Keratinocyte (primary cell): ENCODE results near the gene POLE. TPM values are rescaled to one million over a fixed set of nuclear protein-coding genes. Genes with fewer than 3 reads are reported as not detected.

Experiments used
- DNase-seq: peaks from one replicate; pipeline ENCODE4 v3.0.0-alpha.2; 2011; ENCODE audit warnings: low read depth, missing footprints, low spot score
- FAIRE-seq: peaks from 2 replicates; lab custom pipeline; 2011; peaks lifted over from hg19 to GRCh38; lab: Jason Lieb, UNC
- H2AFZ ChIP-seq: 2 replicates; pipeline ENCODE4 v1.6.0; 2012; ENCODE audit warnings: low read length, control low read depth, inconsistent platforms; ENCODE audit not compliant: control insufficient read depth
- H3K27ac ChIP-seq: 2 replicates; pipeline ENCODE4 v1.5.1; 2011; ENCODE audit warnings: low read length; ENCODE audit not compliant: control insufficient read depth, insufficient read depth
- H3K27me3 ChIP-seq: 3 replicates; pipeline ENCODE4 v1.6.0; 2011; ENCODE audit warnings: low read length; ENCODE audit not compliant: control insufficient read depth, insufficient read depth; ENCODE audit errors: extremely low read depth
- H3K36me3 ChIP-seq, 2 experiments: 2 replicates in 1 of 2; 3 replicates in 1 of 2; pipeline ENCODE4 v1.5.1; 2011; ENCODE audit warnings: low read length in 2 of 2, mild to moderate bottlenecking in 1 of 2; ENCODE audit not compliant: control insufficient read depth in 2 of 2, insufficient read depth in 2 of 2; ENCODE audit errors: extremely low read depth in 1 of 2
- H3K4me1 ChIP-seq: 3 replicates; pipeline ENCODE4 v1.5.1; 2011; ENCODE audit warnings: low read length; ENCODE audit not compliant: control insufficient read depth, insufficient read depth; ENCODE audit errors: extremely low read depth
- H3K4me2 ChIP-seq: 3 replicates; pipeline ENCODE4 v1.6.0; 2011; ENCODE audit warnings: low read depth, low read length; ENCODE audit not compliant: control insufficient read depth, insufficient read depth; ENCODE audit errors: extremely low read depth
- H3K4me3 ChIP-seq, 3 experiments: fragments of 200-600 bp in 1 of 3; sonication (generic) in 1 of 3; 2 replicates in 2 of 3; 3 replicates in 1 of 3; pipeline ENCODE4 v1.5.1; 2011 to 2016; ENCODE audit warnings: low read length in 3 of 3, mild to moderate bottlenecking in 3 of 3, control low read depth in 2 of 3, inconsistent platforms in 1 of 3, low read depth in 1 of 3, mixed read lengths in 1 of 3, mixed run types in 1 of 3, moderate library complexity in 1 of 3; ENCODE audit not compliant: control insufficient read depth in 2 of 3, insufficient read depth in 2 of 3; ENCODE audit errors: extremely low read depth in 1 of 3
- H3K79me2 ChIP-seq: 2 replicates; pipeline ENCODE4 v1.6.0; 2012; ENCODE audit warnings: low read length; ENCODE audit not compliant: control insufficient read depth, insufficient read depth
- H3K9ac ChIP-seq: 3 replicates; pipeline ENCODE4 v1.6.0; 2011; ENCODE audit warnings: low read length; ENCODE audit not compliant: control insufficient read depth, insufficient read depth; ENCODE audit errors: extremely low read depth
- H3K9me1 ChIP-seq: 3 replicates; pipeline ENCODE4 v1.6.0; 2011; ENCODE audit warnings: low read length; ENCODE audit not compliant: control insufficient read depth, insufficient read depth; ENCODE audit errors: extremely low read depth
- H3K9me3 ChIP-seq: 2 replicates; pipeline ENCODE4 v1.5.1; 2012; ENCODE audit warnings: low read depth, low read length; ENCODE audit not compliant: control insufficient read depth
- H4K20me1 ChIP-seq: 3 replicates; pipeline ENCODE4 v1.6.0; 2011; ENCODE audit warnings: low read length; ENCODE audit not compliant: control insufficient read depth, insufficient read depth; ENCODE audit errors: extremely low read depth
- EZH2 ChIP-seq: IDR thresholded peaks from one replicate; pipeline ENCODE4 v1.6.1; 2012; ENCODE audit warnings: inconsistent platforms, mild to moderate bottlenecking, low read length, moderate library complexity
- dilution Hi-C: fragments of 300-500 bp; cut with MboI; formaldehyde crosslinking; loops from one replicate; pipeline ENCODE4 v1.7.0; 2020; ENCODE audit warnings: low sequenced_read_pairs; ENCODE audit not compliant: extremely low pct_ligation_motif_present
- polyA plus RNA-seq, 5 experiments: library from polyadenylated mRNA; depleted of rRNA in 3 of 5; stranded (reverse) in 3 of 5; stranded (forward) in 1 of 5; unstranded in 1 of 5; fragments of >200 nt; gene quantifications; 1 replicate in 1 of 5; 2 replicates in 3 of 5; 3 replicates in 1 of 5; pipeline versions ENCODE4 v1.2.1 to v1.2.3, GENCODE V29; 2011 to 2012; ENCODE audit warnings: missing spikeins in 2 of 5, low read depth in 1 of 5, low replicate concordance in 1 of 5
- TF ChIP-seq, protein P1 (sequence below), 3 experiments: IDR thresholded peaks in 1 of 3; conservative IDR thresholded peaks in 1 of 3; optimal IDR thresholded peaks in 1 of 3; 2 replicates in 2 of 3; 3 replicates in 1 of 3; pipeline versions ENCODE3 to v1.5.1; 2011; ENCODE audit warnings: low read length in 3 of 3, mild to moderate bottlenecking in 3 of 3, moderate library complexity in 2 of 3, control low read depth in 1 of 3, inconsistent platforms in 1 of 3; ENCODE audit not compliant: insufficient read depth in 2 of 3; ENCODE audit errors: extremely low read depth in 1 of 3

Gene POLE
- polyA plus RNA-seq, 1 donor (not counting 4 experiments of a cell fraction or from before 2014, with no cell fraction given), result 14.8 TPM

DNA sequence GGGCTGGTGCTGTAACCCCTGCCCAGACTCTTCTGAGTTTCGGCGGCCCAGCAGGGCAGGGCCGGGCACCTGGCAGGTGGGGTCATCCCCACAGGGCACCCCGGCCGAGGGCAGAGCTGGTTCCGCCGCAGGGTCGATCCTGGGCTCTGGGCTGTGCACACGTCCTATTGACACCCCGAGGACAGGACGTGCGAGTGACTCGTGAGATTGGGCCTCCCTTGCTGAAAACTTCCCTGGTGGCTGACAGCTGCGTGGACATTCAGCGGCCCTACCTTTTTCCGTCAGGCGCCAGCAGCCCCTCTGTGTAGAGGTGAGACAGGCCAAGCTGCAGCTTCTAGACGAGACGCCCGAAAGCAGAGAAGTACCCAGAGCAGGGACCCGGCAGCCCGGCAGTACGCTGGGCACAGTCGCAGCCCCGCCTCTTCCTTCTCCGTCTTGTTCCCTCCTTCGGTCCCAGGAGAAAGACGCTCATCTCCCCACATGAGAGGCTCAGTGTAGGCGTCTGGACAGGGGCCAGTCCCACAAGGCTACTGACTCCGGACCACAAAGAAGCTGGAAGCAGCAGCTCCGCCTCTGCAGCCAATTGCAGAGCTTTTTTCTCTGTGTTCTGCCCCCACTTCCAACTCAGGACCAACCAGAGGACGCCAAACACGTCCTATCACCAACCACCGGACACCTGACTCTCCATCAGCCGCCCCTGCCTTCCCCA, 76.9 kb downstream of the POLE start, which contains the start of gene LRCOL1:
Gene LRCOL1 (minus strand): TSS at position 532 of the 709 bp plus-strand sequence. CDS start 4,331 bp downstream, outside the sequence.
- H3K9me1 ChIP-seq, result no peaks in the 10 kb centered on the region
- no peaks in the 10 kb centered on the region for H3K9me3 ChIP-seq
- DNase-seq, result no peak
- H3K4me2 ChIP-seq, result peak within 1 kb of the TSS; percentile 45
- no peak within 1 kb of the TSS for H3K27ac ChIP-seq
- no peak within 1 kb of the TSS for H2AFZ ChIP-seq
- no peaks in the 10 kb centered on the region for H3K79me2 ChIP-seq
- no peak within 1 kb of the TSS for H3K9ac ChIP-seq
- no peaks in the 10 kb centered on the region for H3K36me3 ChIP-seq
- dilution Hi-C loops, result no loop called here
- H3K27me3 ChIP-seq, result peaks cover 64% of the 10 kb centered on the region
- no peak within 1 kb of the TSS for H3K4me3 ChIP-seq
- no peaks in the 10 kb centered on the region for H3K4me1 ChIP-seq
- TF ChIP-seq, protein P1, sequence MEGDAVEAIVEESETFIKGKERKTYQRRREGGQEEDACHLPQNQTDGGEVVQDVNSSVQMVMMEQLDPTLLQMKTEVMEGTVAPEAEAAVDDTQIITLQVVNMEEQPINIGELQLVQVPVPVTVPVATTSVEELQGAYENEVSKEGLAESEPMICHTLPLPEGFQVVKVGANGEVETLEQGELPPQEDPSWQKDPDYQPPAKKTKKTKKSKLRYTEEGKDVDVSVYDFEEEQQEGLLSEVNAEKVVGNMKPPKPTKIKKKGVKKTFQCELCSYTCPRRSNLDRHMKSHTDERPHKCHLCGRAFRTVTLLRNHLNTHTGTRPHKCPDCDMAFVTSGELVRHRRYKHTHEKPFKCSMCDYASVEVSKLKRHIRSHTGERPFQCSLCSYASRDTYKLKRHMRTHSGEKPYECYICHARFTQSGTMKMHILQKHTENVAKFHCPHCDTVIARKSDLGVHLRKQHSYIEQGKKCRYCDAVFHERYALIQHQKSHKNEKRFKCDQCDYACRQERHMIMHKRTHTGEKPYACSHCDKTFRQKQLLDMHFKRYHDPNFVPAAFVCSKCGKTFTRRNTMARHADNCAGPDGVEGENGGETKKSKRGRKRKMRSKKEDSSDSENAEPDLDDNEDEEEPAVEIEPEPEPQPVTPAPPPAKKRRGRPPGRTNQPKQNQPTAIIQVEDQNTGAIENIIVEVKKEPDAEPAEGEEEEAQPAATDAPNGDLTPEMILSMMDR (optimal IDR thresholded peaks at IDR 0.05 in 1 of 3, IDR thresholded peaks at IDR 0.05 in 1 of 3, conservative IDR thresholded peaks at IDR 0.05 in 1 of 3; ENCODE audit: extremely low read depth in 1 of 3, insufficient read depth in 2 of 3, low read length in 3 of 3), result no peak
- no peak for TF ChIP-seq EZH2
- no peak for FAIRE-seq
- H4K20me1 ChIP-seq, result no peaks in the 10 kb centered on the region

DNA sequence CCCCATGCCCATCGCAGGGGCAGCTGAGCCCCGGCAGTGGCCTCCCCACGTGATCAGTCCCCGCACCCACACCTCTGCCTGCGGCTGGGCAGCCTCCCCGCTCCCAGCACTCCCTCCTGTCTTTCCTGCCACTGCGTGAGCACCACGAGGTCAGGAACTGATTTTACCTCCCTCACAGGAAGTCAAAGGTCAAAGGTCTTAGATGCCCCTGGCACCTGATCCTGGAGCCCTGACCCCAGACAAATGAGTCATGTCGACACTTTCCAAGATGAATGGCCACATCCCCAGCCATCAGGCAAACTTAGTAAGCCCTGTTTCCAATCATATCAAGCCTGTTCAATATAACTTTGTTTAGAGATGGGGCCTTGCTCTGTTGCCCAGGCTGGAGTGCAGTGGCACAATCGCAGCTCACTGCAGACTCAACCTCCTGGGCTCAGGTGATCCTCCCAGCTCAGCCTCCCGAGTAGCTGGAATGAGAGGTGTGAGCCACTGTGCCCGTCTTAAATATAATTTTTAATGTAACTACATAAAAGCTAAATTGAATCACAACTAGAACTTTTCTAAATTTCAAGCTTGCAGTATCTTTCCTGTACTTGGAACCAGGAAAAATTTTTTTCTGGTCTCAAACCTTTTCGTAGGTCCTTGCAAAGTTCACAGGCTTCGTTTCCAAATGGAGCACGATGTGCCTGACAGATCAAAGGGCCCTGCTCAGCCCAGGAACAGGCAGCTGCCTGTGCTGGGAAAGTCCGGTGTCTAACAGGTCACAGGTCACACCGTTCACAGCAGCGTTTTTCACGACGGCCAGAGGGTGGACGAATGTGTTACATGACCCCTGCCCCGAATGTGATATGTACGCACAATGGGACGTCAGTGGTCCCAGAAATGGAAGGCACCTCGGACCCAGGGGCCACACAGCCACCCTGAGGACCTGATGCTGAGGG, 78.6 kb downstream of the POLE start:
- dilution Hi-C loops, result no loop called here
- H3K9me3 ChIP-seq, result no peaks in the 10 kb centered on the region
- peaks cover 79% of the 10 kb centered on the region for H3K27me3 ChIP-seq
- H3K4me1 ChIP-seq, result no peaks in the 10 kb centered on the region
- TF ChIP-seq EZH2, result no peak
- TF ChIP-seq, protein P1 (optimal IDR thresholded peaks at IDR 0.05 in 1 of 3, IDR thresholded peaks at IDR 0.05 in 1 of 3, conservative IDR thresholded peaks at IDR 0.05 in 1 of 3; ENCODE audit: extremely low read depth in 1 of 3, insufficient read depth in 2 of 3, low read length in 3 of 3), result no peak
- H4K20me1 ChIP-seq, result no peaks in the 10 kb centered on the region
- H3K36me3 ChIP-seq, result no peaks in the 10 kb centered on the region
- no peak overlapping the region for H3K27ac ChIP-seq
- no peak overlapping the region for H3K4me3 ChIP-seq
- DNase-seq (no peak), FAIRE-seq (no peak)
- no peak overlapping the region for H2AFZ ChIP-seq
- no peaks in the 10 kb centered on the region for H3K79me2 ChIP-seq
- no peak overlapping the region for H3K9ac ChIP-seq
- H3K9me1 ChIP-seq, result no peaks in the 10 kb centered on the region
- H3K4me2 ChIP-seq, result no peak overlapping the region
